Spleen (tissue), 3 donors: Measurements from ENCODE around the gene C6orf132.

Source experiments
- POLR2A ChIP-seq, 3 donors: fragments of 450-650 bp; IDR thresholded peaks; one replicate each; pipeline ENCODE4 v1.5.1; 2017; ENCODE audit warnings: antibody characterized with exemption in 3 of 3, mild to moderate bottlenecking in 1 of 3
- POLR2AphosphoS5 ChIP-seq, 3 donors: sonication (generic); formaldehyde crosslinking; IDR thresholded peaks; one replicate each; pipeline ENCODE4 v1.5.1; 2017; ENCODE audit warnings: antibody characterized with exemption in 3 of 3

DNA sequence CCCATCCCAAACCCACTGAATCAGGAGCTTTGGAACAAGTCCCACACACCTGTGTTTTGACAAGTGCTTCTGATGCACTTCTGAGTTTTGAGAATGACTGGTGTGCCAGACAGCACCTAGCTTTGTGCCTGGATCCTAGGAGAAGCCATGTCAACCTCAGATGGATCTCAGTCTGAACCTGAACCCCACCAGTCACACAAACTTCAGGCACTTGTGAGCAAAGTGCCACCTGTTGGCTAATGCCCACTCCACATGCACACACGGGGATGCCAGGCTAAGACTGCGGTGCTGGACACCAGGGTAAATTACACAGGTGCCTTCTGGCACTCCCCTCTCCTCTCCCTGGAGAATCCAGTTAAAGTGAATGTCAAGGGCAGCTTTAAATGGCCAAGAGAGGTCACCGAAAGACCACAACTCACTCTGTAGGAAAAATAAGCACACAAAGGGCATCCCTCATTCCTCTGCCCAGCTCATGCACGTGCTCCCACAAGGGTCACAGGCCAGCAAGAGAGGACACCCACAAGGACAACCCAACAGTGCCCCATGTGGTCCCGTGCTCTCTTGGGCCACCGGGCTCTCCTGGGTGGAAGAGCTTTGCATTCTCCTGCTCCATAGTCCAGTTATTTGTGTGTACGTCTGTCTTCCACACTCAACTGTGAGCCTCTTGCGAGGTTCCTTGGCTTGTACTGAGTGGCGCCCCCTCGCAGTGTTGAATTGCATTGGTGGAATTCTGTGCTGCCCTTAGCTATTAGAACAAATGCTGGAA, 46.5 kb downstream of the C6orf132 start:
- TF ChIP-seq POLR2A (IDR thresholded peaks at IDR 0.05) (no peak), POLR2AphosphoS5 (IDR thresholded peaks at IDR 0.05) (no peak)
